ENCODE data around the gene TSKU.
A peak's percentile ranks its signal among the peaks of the same experiment; 100 is the strongest.

TSKU gene, protein sequence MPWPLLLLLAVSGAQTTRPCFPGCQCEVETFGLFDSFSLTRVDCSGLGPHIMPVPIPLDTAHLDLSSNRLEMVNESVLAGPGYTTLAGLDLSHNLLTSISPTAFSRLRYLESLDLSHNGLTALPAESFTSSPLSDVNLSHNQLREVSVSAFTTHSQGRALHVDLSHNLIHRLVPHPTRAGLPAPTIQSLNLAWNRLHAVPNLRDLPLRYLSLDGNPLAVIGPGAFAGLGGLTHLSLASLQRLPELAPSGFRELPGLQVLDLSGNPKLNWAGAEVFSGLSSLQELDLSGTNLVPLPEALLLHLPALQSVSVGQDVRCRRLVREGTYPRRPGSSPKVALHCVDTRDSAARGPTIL

DNA sequence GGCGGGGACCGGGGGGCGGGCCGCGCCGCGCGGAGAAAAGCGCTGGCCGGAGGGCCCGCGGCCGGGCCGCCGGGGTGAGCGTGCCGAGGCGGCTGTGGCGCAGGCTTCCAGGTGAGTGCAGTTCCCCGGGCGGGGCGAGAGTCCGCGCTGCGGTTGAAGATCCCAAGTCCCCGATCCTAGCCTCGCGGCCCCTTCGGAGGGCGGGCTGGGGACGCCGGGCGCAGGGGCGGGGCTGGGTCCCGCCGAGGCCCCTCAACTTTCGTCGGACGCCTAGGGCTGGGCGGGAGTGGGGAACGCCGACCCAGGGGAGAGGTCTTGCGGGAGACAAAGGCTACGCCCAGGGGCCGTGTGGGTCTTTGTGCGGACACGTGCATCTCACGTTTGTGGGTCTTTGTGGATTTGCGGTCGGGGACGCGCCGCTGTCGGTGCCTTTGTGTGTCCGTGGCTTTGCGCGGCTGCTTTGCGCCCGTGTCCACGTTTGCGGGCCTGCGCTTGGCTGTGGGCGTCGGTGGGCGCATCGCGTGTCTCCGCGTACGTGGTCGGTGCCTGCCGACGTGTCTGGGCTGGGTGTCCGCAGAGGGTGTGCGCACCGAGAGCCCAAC lies at the start of gene TSKU:
Gene TSKU (plus strand): TSS at position 63 of the 602 bp plus-strand sequence. CDS start 12,261 bp downstream, outside the sequence.
- DNase-seq (ENCODE audit: low spot score), result no peak

DNA sequence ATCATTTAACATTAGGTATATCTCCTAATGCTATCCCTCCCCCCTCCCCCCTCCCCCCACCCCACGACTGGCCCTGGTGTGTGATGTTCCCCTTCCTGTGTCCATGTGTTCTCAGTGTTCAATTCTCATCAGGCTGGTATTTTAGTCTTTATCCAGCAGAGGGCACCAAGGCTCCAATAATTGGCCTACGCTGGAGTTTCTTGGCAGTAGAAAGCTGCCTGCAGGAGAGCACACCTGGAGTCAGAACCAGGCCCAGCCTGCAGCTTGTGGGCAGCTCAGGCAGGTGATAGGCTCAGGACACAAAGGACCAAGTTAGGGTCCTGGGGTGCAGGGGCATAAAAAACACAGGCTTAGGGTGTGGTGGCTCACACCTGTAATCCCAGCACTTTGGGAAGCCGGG lies 49.2 kb upstream of the TSKU start:
- peak; percentile 87 for DNase-seq (ENCODE audit: low spot score)

DNA sequence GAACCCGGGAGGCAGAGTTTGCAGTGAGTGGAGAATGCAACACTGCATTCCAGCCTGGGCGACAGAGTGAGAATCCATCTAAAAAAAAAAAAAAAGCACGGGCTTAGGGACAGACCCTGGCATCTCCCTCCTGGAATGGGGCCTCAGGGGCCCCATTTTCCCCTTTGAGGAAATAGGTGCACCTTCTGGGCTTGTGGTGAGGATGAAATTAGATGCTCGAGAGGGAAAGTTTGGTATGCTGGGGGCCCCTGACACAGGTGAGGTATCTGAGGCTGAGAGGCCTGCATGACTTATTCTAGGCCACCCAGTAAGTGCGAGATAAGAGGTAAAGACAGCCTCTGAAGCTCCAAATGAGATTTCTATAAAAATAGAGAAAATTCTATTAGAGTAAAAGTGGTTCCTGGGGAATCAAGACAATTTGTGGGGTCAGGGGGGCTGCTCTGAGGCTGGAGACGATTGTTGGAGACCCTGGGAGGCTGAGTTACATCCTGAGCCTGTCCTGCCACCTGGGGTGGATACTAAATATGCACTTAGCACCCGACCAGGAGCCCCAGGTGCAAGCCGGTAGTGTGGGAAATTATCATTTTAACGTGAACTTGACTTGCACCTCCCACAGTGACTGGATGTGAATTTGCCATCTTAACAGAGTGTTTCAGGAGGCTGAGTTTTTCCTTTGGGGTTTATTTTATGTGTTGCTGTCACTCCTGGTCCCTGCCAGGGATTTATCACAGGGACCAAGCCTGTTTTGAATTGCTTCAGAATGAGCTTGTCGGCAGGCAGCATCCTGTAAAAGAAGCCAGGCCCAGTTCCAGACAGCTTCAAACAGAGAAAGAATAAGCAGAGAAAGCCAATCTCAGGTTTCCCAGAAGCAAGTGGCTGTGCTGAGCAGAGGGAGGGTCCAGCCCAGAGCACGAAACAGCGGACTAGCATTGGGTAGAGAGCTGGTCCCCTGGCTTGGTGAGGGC lies 48.4 kb upstream of the TSKU start:
- no peak for DNase-seq (ENCODE audit: low spot score)

DNA sequence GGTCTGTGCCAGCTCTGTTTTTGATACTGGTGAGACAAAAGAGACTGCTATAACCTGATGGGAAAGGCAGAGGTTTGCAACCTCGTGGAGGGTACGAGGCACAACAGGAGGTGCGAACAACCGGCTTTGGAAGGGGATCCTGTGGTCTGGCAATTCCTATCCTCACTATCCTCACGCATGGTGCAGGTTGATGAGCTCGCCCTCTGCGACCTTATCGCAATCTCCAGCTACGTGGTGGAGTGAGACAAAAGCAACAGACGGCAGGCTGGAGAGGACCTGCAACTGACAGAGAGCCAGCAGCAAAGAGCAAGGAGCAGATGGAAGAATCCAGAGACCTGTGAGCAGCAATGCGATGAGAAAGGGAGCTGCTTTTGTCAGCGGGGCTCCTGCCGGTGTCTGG lies 47.3 kb upstream of the TSKU start:
- DNase-seq (ENCODE audit: low spot score), result no peak

DNA sequence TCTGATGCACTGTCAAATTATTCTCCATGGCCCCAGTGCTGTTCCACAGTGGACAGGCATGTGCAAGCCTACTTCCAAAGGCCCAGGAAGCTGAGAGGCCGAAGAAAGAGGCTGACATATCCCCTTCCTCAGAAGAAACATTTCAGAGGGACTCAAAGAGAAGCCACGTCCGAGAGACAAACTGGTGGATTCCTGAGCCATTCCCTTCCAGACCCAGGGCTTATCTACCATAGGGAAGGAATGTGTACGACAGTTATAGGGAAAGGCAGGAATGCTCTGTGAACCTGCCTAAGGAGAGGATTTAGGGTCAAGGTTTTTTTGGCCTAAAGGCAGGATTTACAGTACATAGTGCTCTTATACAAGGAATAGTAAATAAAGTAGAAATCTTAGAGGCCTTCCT lies 46.9 kb upstream of the TSKU start:
- no peak for DNase-seq (ENCODE audit: low spot score)

DNA sequence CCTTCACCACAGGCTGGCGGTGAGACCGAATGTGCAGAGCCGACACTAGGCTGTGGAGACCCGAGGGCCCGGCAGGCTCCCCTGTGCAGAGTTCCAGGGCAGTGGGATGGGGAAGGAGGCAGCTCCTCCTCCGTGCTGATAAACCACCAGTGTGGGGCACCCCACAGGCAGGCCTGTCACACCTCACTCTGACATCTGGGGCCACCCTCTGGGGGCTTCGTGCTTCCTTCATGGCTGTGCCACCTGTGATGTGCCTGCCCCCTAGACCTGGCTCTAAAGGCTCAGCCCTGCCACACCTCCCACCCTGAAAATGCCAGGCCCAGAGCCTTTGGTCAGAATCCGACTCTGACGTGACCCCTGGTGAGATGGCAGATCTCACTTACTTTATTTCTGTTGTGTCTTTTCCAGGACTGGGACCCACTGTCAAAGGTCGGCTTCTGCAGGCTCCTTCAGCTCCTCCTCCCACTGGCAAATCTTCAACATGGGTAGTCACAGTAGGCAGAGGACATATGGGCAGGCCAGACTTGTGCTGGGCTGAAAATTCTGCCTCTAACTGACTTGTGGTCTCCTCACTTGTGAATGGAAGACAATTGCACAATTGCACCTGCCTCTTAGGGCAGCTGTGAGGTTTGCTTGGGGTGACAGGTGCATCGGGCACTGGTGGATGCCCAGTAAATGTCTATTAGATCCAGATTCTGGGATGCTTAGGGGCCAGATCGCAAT lies 46.2 kb upstream of the TSKU start:
- DNase-seq (ENCODE audit: low spot score), result no peak

DNA sequence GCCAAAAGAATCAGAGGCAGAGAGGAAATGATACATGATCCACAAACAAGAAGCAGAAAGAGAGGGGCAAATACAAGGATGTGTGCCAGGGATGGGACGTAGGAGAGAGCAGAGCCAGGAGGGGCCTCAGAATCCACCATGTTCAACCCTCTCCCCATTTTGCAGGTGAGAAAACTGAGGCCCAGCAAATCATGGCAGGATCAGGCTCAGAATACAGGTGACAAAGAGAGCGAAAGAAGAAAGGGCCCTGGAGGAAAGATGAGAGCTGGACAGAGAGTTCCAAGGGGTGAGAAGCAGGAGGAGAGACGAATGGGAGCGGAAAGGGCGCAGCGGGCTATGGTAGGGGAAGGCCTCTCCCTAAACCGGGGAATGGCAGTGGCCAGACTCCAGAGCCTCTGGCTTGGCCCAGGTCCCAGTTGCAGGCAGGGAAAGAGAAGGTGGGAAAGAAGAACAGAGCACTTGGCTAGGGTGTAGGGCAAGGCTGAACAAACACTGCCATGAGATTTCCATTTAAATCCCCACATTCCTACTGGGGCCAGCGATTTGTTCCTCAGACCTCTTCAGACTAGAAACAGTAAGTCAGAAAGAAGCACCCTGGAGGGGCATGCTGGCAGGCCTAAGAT lies 44.4 kb upstream of the TSKU start:
- DNase-seq (ENCODE audit: low spot score), result no peak

DNA sequence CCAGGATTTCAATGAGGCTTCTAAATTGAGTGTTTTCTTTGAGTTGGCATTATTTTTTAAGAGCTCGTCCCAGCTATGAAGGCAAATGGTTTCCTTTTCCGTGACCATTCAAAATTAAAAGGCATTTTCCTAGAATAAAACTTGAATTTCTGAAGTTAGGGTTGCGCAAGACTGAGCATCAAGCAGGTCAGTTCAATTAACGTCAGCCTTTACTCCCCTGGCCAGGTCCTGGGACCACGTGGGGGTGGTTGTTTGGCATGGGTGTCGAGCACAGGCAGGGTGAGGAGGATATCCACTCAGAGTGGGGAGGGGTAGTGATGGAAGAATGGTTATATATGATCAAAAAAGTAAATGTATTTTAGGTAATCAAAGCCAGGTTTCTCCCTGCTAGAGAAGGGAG lies 43.4 kb upstream of the TSKU start:
- DNase-seq (ENCODE audit: low spot score), result no peak

DNA sequence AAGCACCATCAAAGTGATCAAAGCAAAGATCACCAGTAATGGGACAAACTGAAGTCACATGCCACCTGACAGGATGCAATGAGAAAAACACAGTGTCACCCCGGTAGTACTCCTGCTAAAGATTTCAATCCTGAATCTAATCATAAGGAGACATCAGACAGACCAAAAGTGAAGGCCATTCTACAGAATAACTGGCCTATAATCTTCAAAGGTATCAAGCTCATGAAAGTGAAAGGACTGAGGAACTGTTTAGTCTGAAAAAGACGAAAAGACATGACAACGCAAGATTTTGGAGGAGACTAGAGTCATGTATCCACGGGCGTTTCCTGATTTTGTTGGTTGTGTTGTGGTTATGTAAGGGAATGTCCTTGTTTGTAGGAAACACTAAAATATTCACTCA lies 42.4 kb upstream of the TSKU start:
- no peak for DNase-seq (ENCODE audit: low spot score)

DNA sequence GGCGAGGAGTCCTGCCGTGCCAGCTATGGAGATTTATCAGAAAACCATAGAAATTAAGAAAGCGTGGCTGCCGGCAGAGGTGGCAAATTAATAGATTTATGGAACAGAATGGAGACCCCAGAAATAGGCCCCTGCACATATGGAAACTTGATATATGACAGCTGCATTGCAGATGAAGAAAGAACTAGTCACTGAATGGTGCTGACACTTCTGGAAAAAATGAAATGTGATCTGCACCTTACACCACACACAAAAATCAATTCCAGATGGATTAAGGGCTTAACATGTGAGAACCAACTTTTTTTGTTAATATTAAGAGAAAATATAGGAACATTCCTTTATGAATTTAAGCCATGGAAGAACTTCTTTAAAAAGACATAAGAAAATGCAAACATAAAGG lies 40.3 kb upstream of the TSKU start:
- no peak for DNase-seq (ENCODE audit: low spot score)

DNA sequence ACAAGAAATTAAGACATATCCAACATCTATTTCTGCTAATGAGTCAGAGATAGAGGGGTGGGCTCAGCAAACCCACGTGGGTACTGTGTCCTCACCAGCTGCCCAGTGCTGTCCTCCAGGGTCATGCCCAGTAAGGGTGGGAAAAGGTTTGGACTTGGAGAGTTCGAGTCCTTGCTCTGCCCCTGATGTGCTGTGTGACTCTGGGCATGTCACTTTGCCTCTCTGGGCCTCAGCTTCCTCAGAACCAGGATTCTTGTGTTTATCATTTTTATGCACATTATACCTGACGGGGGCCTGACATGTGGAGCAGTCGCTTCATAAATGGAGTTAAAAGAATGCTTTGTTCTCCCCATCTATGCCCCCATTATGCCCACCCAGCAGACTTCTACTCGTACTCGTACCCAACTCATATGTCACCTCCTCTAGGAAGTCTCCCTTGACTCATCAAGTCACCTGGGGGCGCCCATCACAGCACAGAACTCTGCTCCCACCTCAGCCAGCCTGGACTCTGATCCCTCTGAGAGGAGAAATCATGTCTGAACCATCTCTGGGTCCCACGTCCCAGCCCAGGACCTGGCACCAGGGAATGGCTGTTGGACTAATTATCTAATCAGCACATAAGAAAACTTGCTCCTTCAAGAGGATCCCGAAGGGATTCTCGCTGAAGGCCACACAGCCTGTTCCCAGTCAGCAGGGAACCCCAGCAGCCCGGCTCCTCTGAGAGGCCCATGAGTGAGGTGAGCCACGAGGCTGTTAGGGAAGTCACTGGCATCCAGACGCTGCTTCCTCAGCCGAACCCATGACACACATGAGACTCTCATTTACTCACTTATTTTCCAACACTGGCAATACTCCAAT lies 38.7 kb upstream of the TSKU start:
- no peak for DNase-seq (ENCODE audit: low spot score)

DNA sequence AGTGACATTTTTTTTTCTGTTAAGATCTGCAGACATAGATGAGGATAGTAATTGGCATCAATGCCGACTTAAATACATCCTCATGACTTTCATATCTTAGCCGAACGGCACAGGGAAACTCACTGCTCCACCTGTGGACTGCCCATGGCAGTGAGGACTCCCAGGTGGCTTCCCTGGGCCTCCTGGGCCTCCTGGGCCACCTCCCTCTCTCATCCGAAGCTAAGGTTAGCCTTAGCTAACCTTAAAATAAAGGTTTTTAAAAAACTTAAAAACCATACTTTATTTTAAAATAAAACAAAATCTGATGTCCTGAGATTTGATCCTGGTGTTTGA lies 38.1 kb upstream of the TSKU start:
- DNase-seq (ENCODE audit: low spot score), result no peak

DNA sequence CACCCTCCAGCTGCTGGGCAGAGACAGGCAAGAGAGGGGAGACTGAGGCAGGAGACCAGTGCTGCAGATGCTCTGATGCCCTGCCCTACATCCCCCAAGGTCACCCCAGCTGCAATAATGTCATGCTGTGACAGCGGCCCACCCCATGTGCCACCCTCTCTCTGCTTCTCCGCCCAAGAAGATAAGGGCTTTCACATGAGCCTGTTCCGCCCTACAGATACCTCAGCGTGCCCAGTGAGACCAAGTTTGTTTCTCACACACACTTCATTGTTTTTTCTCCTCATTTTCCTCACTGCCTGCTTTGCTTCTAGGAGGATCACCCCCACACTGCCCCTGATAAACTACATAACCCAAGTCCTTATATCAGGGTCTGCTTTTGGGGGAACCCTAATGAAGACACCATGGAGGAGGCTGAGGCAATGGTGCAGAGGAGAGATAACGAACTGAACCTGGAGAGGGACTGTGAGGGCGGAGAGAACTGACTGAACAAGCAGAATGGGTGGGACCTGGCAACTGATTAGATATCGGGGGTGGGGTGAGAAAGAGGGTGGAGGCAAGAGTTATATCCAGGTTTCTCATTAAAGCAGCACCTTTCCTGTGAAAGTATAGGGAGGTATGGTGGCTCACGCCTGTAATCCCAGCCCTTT lies 37.5 kb upstream of the TSKU start:
- no peak for DNase-seq (ENCODE audit: low spot score)

DNA sequence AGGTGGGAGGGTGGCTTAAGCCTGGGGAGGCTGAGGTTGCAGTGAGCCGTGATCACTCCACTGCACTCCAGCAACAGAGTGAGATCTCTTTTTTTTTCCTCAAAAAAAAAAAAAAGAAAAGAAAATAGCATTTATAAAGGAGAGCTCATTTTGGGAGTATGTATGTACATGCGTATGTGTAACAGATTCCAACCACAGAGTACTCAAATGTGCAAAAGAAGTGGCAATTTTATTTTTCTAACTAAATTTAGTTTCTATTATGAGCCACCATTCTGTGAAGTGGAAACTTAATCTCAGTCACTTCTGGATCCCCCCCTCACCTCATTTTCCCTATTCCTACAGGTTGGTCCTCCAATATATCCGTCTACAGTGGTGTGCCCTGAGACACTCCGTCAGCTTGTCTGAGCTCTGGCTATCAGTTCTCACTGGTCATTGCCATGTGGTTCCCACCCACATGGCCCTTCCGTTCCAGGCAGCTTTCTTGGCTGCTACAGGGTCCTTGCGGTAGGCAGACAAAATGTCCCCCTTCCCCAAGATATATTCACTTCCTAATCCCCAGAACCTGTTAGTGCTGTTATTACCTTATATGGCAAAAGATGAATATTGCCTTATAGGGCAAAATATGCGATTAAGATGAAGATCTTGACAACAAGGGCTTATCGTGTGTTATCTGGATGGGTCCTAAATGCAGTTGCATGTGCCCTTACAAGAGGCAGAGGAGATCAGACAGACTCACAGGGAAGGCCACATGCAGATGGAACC lies 35.8 kb upstream of the TSKU start:
- no peak for DNase-seq (ENCODE audit: low spot score)

DNA sequence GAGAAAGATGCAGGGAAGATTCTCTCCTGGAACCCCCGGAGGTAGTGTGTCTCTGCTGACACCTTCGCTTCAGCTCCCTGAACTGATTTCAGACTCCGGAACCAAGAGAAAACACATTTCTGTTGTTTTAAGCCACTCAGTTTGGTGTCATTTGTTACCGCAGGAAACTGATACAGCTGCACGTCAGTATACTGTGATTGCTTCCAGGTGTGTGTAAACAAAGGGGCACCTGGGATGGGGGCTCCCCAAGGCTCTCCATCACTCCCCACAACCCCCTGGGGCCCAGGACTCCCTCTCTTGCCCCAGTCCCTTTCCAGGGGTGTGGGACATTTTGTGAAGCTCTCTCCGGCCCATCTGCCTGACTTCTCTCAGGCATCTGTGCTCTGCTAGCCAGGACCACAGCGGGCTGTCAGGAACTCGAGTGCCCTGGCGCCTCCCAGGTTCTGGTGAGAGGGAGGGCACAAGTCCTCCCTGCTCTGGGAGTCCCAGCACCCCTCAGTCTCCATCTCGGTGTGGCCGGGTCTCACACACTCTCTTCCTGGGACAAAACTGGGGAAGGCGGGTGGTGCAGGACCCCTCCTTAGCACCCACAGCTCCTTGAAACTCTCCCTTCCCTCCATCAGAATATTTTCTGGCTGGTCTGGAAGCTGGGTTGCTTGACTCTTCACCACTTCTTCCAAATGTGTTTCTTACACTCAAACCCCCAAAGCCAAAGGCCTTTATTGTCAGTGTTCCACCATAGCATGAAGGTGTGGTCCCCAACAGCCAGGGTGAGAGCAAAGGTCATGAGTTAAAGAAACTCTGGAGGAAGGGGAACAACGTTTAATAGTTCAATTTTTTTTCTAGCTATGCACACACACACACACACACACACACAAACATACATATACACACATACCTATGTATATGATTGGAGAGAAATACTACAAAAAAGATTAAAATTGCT lies 35.0 kb upstream of the TSKU start:
- DNase-seq (ENCODE audit: low spot score), result no peak

DNA sequence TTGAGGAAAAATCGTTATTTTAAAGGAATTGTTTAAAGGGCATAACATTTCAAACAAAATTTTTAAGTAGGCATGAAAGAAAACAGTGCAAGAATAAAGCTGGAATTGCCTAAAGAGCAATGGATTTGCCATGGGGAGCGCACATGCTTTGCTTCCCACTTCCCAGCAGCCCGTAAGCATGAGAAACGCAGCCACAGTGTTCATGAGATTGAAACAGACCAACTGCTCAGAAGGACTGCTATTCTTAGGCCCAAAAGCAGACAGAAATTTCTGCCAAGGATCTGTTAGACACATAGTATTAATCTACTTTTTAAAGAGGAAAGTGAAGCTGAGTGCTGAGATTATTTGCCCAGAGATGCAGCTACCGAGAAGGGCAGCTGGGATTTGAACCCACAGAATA lies 34.2 kb upstream of the TSKU start:
- no peak for DNase-seq (ENCODE audit: low spot score)

DNA sequence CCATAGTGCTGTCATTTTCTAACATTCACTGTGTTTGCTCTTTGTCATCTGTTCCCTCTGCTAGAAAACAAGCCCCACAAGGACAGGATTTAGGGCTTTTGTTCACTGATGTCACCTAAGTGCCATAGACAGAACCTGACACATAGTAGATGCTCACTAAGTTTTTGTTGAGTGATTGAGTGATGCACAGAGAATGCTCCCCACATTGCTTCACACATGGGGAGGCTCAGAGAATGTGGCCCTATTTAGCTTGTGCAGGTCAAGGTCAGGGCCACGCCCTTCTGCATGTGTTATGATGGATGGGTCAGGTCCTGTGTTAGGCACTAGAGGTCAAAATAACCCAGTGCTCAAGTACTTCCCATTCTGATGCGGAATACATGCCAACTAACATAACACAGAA lies 33.1 kb upstream of the TSKU start:
- DNase-seq (ENCODE audit: low spot score), result no peak

DNA sequence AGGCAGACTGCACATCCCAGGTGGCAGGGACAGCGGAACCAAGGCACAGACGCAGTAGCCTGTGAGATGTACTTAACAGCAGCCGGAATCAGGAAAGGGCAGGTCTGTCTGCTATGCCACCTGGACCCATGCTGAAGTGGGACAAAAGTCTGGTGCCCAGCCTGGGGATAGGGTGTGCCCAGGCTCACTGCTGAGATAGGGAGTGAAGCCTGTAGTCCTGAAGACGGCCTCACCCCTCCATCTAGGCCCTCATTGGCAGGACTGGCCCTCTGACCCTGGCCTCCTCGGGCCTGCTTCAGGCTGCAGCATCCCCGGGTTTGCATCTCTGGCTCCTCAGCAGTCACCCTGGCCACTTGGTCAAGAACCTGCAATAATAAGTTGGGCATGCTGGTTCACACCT lies 32.4 kb upstream of the TSKU start:
- DNase-seq (ENCODE audit: low spot score), result no peak

Measured in iPS-NIHi11 (cell line).